ENCODE results near the gene XPO4. TPM values are rescaled to one million over a fixed set of nuclear protein-coding genes. Genes with fewer than 3 reads are reported as not detected.
"Not testable (repeated sequence)": the region's sequence is repeated elsewhere in the genome, so short reads cannot be mapped to it uniquely, and the experiment has no call there.

XPO4 gene
- total RNA-seq, 2 experiments from 2014 or later: 19.7 to 19.8 TPM

DNA sequence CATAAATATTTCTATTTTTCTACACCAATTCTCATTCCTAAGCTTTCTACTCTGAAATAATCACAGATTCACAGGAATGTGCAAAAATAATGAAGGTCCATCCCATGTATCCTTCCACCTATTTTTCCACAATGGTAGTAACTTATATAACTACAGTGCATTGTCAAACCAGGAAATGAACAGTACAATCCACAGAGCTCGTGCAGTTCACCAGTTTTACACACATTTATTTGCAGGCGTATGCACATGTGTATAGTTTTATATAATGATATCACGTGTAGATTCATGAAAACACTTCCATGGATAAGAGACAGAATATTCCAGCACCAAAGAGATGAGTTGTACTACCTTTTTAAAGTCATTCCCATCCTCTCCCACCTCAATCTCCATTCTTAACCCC, 141.7 kb downstream of the XPO4 start:
- H3K27me3 Mint-ChIP-seq: no peaks in the 10 kb centered on the region
- H3K4me3 Mint-ChIP-seq: no peak overlapping the region
- peaks cover 23% of the 10 kb centered on the region for H3K36me3 Mint-ChIP-seq
- CTCF ChIA-PET: no interaction called here
- no peaks in the 10 kb centered on the region for H3K4me1 Mint-ChIP-seq
- H3K27ac Mint-ChIP-seq: no peak overlapping the region
- ATAC-seq (no peak), DNase-seq (no peak)
- peaks cover 10% of the 10 kb centered on the region for H3K9me3 Mint-ChIP-seq (ENCODE audit: low read depth)

DNA sequence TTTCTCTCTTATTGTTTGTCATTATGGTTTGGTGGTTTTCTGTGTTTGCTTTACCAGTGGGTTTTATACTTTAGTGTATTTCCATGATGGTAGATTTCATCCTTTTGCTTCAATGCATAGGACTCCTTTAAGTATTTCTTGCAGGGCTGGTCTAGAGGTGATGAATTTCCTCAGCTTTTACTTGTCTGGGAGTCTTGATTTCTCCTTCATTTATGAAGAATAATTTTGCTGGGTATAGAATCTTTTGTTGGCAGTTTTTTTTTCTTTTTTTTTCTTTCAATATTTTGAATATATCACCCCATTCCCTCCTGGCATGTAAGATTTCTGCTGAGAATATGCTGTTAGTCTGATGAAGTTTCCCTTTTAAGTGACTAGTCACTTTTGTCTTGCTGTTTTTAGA, 148.5 kb downstream of the XPO4 start:
- DNase-seq: no peak
- H3K27ac Mint-ChIP-seq: no peak overlapping the region
- CTCF ChIA-PET: no interaction called here
- H3K9me3 Mint-ChIP-seq (ENCODE audit: low read depth): peaks cover 30% of the 10 kb centered on the region
- H3K27me3 Mint-ChIP-seq: no peaks in the 10 kb centered on the region
- H3K4me3 Mint-ChIP-seq: no peak overlapping the region
- H3K36me3 Mint-ChIP-seq: peaks cover 49% of the 10 kb centered on the region
- H3K4me1 Mint-ChIP-seq: no peaks in the 10 kb centered on the region
- ATAC-seq: no peak

DNA sequence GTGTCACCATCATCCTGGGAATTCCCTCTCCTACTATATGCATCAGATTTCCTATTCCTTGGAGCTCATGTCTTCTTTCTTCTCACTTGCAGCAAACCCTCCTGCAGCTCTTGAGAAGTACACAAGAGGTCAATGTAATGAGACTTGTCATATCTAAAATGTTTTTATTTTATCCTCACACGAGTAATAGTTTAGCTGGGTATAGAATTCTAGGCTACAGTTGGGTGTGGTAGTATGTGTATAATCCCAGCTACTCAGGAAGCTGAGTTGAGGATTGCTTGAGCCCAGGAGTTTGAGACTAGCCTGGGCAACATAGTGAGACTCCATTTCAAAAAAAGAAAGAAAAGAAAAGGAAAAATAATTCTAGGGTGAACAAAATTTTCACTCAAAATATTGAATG, 153.2 kb downstream of the XPO4 start:
- peaks cover 29% of the 10 kb centered on the region for H3K9me3 Mint-ChIP-seq (ENCODE audit: low read depth)
- no peak overlapping the region for H3K4me3 Mint-ChIP-seq
- no peak for ATAC-seq
- DNase-seq: no peak
- CTCF ChIA-PET: no interaction called here
- no peaks in the 10 kb centered on the region for H3K4me1 Mint-ChIP-seq
- H3K27me3 Mint-ChIP-seq: no peaks in the 10 kb centered on the region
- no peak overlapping the region for H3K27ac Mint-ChIP-seq
- peaks cover 27% of the 10 kb centered on the region for H3K36me3 Mint-ChIP-seq

- H3K9me3 Mint-ChIP-seq (ENCODE audit: low read depth): peaks cover 11% of the 10 kb centered on the region
- H3K4me1 Mint-ChIP-seq, CTCF ChIA-PET, H3K36me3 Mint-ChIP-seq, ATAC-seq, DNase-seq, H3K4me3 Mint-ChIP-seq, H3K27me3 Mint-ChIP-seq, H3K27ac Mint-ChIP-seq: not testable (repeated sequence)
These were observed 158.6 kb downstream of the XPO4 start for GRCh38 chr13:20743830-20744404.

- peaks cover 5% of the 10 kb centered on the region for H3K9me3 Mint-ChIP-seq (ENCODE audit: low read depth)
- no peak for ATAC-seq
- H3K36me3 Mint-ChIP-seq: peaks cover 3% of the 10 kb centered on the region
- H3K4me1 Mint-ChIP-seq: no peaks in the 10 kb centered on the region
- CTCF ChIA-PET: no interaction called here
- no peak overlapping the region for H3K4me3 Mint-ChIP-seq
- H3K27ac Mint-ChIP-seq: no peak overlapping the region
- no peaks in the 10 kb centered on the region for H3K27me3 Mint-ChIP-seq
- no peak for DNase-seq
These were observed 162.5 kb downstream of the XPO4 start for GRCh38 chr13:20740021-20740420.

GRCh38 chr13:20738616-20739015, 163.9 kb downstream of the XPO4 start:
- CTCF ChIA-PET: no interaction called here
- DNase-seq: no peak
- H3K36me3 Mint-ChIP-seq: peaks cover 3% of the 10 kb centered on the region
- ATAC-seq: no peak
- no peaks in the 10 kb centered on the region for H3K4me1 Mint-ChIP-seq
- no peaks in the 10 kb centered on the region for H3K27me3 Mint-ChIP-seq
- H3K27ac Mint-ChIP-seq: no peak overlapping the region
- no peak overlapping the region for H3K4me3 Mint-ChIP-seq
- peaks cover 2% of the 10 kb centered on the region for H3K9me3 Mint-ChIP-seq (ENCODE audit: low read depth)

GRCh38 chr13:20729633-20730585, 172.6 kb downstream of the XPO4 start:
- Mint-ChIP-seq H3K4me3 (no peak overlapping the region), H3K27me3 (no peaks in the 10 kb centered on the region), H3K9me3 (ENCODE audit: low read depth) (no peaks in the 10 kb centered on the region), H3K36me3 (no peaks in the 10 kb centered on the region), H3K27ac (no peak overlapping the region), H3K4me1 (no peaks in the 10 kb centered on the region)
- CTCF ChIA-PET: no interaction called here
- no peak for ATAC-seq
- no peak for DNase-seq

DNA sequence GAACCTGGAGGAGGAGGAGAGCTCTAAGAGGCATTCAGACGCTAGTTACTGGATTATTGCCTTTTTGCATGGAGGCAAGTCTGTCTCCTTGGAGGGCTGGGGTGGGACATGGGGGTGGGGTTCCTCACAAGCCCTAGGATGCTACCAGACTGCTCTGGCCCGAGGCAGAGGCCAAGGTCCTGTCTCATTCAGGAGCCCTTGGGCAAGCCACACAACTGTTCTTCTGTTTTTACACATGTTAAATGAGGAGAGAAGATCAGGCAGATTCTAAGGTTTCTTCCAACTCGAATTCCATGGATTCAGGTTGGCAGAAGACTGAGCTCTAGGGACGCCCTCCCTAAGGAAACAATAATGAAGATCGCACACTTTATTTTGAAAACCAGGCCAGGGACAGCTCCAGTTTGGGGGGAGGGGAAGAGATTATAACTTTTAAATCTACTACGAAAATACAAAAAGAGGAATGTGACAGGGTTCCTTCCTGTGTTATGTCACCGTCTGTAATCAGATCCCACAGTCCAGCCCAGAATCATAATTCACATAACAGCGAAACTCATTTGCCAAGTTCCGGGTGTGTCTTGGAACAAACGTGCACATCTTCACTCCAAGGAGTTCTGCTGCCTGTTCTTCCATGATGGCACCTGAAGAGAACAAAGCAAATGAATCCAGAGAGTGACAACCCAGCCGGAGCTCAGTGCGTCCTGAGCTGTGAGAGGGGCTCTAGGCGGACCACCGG, 173.8 kb downstream of the XPO4 start:
- Mint-ChIP-seq H3K4me3 (no peak overlapping the region), H3K36me3 (no peaks in the 10 kb centered on the region), H3K9me3 (ENCODE audit: low read depth) (no peaks in the 10 kb centered on the region), H3K4me1 (no peaks in the 10 kb centered on the region), H3K27ac (no peak overlapping the region), H3K27me3 (no peaks in the 10 kb centered on the region)
- CTCF ChIA-PET: no interaction called here
- DNase-seq (no peak), ATAC-seq (no peak)

DNA sequence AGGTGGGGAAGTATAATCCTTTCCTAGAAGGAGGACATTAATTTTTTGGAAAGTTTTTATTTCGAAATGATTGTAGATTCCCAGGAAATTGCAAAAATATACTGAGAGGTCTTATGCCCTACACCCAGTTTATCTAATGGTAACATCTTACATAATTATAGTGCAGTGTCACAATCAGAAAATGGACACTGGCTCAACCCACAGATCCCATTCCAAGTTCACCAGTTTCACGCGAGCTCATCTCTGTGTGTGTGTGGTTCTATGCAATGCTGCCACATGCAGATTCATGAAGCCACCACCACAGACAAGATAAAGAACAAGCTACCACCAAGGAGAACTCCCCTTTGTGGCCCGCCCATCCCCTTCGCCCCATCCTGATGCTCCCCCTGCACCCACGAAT, 174.7 kb downstream of the XPO4 start:
- CTCF ChIA-PET: no interaction called here
- Mint-ChIP-seq H3K4me3 (no peak overlapping the region), H3K4me1 (no peaks in the 10 kb centered on the region), H3K27ac (no peak overlapping the region), H3K9me3 (ENCODE audit: low read depth) (no peaks in the 10 kb centered on the region), H3K27me3 (peaks cover 3% of the 10 kb centered on the region), H3K36me3 (no peaks in the 10 kb centered on the region)
- ATAC-seq (no peak), DNase-seq (no peak)

Other genes with a start within 250 kb of the XPO4 start
- gene IL17D, start 199.0 kb downstream of the XPO4 start, total RNA-seq: under 1 TPM; 0.15 to 0.37 TPM
- gene EEF1AKMT1, start 128.8 kb downstream of the XPO4 start, total RNA-seq: 10 to 100 TPM in 1 of 2 experiments, 1 to 10 TPM in 1; 7.5 to 10.6 TPM
- gene LATS2, start 158.8 kb upstream of the XPO4 start, total RNA-seq: 1 to 10 TPM; 2.8 to 4.7 TPM
- 100 to 1,000 TPM; 187 to 208 TPM for gene SAP18, start 237.4 kb upstream of the XPO4 start, total RNA-seq

All from activated CD8-positive, alpha-beta memory T cell treated with anti-CD3 and anti-CD28 coated beads, Interleukin-2, amount 10 ng/mL, durations not matched to agents 7 days and 5 days (primary cell).